Measurements from ENCODE around the gene SLC43A2.

The SLC43A2 gene

DNA sequence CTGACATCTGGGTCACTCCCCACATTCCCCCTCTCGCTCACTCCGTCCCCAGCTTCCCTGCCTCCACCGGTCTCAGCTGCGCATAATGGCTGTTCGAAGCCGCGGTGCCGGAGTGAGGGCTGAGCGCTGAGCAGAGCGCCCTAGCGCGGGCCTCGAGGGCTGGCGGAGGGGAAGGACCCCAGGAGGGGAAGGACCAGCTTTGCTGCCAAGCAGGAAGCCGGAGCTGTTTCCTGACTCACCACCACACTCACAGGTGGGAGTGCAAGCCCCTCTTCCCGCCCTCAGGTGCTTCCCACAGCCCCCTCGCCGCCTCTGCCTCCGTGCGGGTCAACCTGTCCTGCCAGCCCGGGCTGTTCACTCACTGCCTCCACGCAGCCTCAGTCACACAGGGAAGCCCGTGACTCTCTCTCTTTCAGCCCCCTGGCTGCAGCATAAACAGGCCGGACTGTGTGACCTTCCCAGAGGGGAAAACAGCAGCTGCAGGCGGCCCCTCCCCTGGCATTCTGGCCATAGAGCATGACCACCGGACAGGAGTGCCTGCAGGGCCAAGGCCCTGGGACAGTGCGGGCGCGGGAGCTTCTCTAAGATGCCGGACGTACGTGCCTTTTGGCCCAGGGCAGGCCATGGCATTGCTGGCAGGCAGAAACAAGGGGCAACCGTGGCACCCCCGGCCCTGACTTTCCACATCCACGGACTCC, 23.7 kb downstream of the SLC43A2 start:
- TF ChIP-seq, protein P1, sequence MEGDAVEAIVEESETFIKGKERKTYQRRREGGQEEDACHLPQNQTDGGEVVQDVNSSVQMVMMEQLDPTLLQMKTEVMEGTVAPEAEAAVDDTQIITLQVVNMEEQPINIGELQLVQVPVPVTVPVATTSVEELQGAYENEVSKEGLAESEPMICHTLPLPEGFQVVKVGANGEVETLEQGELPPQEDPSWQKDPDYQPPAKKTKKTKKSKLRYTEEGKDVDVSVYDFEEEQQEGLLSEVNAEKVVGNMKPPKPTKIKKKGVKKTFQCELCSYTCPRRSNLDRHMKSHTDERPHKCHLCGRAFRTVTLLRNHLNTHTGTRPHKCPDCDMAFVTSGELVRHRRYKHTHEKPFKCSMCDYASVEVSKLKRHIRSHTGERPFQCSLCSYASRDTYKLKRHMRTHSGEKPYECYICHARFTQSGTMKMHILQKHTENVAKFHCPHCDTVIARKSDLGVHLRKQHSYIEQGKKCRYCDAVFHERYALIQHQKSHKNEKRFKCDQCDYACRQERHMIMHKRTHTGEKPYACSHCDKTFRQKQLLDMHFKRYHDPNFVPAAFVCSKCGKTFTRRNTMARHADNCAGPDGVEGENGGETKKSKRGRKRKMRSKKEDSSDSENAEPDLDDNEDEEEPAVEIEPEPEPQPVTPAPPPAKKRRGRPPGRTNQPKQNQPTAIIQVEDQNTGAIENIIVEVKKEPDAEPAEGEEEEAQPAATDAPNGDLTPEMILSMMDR (IDR thresholded peaks at IDR 0.05; ENCODE audit: extremely low read depth, missing control alignments), result no peak
- no peak for DNase-seq (ENCODE audit: low spot score)

DNA sequence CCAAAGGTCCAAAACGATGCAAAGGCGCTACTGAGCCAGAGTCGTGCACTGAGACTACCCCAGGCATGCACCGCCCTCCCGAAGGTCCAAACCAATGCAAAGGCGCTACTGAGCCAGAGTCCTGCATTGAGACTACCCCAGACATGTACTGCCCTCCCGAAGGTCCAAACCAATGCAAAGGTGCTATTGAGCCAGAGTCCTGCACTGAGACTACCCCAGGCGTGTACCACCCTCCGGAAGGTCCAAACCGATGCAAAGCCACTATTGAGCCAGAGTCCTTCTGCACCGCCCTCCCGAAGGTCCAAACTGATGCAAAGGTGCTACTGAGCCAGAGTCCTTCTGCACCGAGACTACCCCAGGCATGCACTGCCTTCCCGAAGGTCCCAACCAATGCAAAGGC, 27.1 kb downstream of the SLC43A2 start:
- no peak for DNase-seq (ENCODE audit: low spot score)
- TF ChIP-seq, protein P1 (IDR thresholded peaks at IDR 0.05; ENCODE audit: extremely low read depth, missing control alignments), result no peak

DNA sequence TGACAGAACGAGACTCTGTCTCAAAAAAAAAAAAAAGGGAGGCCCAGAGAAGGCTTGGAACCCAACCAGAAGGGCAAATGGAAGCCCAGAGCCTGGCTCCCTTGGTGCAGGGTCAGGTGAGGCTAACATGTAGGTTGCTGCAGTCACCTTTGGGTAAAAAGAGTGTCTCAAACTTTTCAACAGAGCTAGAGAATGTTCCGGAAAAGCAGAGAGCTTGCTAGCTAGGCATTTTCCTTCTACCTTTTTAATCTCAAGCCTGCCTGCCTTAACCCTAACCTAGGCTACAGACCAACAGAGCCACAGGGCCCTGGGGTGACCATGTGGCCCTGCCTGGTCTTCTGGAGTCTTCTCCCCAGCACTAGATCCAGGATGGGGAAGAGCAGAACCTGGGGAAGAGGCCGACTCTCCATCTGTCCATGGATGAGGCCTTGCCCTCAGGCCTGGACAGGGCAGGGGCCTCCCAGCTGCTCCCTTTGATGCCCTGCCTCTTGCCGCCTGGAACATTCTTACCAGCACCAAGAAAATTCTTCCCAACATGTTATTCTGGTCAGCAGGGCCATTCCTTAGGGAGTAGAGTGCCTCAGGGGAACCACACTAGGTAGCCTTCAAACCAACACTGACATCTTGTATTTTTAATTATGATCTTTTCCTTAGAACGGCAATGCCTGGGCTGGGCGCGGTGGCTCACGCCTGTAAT, 30.1 kb downstream of the SLC43A2 start:
- TF ChIP-seq, protein P1 (IDR thresholded peaks at IDR 0.05; ENCODE audit: extremely low read depth, missing control alignments), result no peak
- DNase-seq (ENCODE audit: low spot score), result no peak

DNA sequence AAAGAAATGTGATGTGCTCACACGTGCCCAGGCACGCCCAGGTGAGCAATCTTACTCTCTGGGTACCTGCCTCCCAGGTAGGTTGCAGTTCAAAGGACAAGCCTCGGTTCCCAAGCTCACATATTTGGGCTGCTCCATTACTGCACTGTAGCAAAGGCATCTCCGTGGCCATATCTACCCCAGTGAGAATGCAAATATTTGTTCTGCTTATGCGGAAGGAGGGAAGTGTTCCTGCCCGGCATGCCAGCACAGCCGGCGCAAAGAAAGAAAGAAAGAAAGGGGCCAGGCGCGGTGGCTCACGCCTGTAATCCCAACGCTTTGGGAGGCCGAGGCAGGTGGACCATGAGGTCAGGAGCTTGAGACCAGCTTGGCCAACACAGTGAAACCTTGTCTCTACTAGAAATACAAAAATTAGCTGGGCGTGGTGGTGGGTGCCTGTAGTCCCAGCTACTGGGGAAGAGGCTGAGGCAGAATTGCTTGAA, 30.7 kb downstream of the SLC43A2 start:
- DNase-seq (ENCODE audit: low spot score), result no peak
- TF ChIP-seq, protein P1 (IDR thresholded peaks at IDR 0.05; ENCODE audit: extremely low read depth, missing control alignments), result no peak

DNA sequence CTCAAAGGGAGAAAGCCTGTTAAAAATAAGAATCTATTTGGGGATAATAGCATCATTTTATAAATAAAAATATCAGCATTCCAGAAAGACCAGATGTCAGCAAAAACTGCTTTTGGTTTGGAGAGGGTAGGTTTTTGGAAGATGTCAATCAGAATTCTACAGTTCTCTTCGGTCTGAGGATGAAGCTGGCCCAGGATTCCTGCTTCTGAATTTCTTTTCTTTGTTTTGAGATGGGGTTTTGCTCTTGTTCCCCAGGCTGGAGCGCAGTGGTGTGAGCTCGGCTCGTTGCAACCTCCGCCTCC, 35.1 kb downstream of the SLC43A2 start:
- DNase-seq (ENCODE audit: low spot score), result no peak
- TF ChIP-seq, protein P1 (IDR thresholded peaks at IDR 0.05; ENCODE audit: extremely low read depth, missing control alignments), result no peak

DNA sequence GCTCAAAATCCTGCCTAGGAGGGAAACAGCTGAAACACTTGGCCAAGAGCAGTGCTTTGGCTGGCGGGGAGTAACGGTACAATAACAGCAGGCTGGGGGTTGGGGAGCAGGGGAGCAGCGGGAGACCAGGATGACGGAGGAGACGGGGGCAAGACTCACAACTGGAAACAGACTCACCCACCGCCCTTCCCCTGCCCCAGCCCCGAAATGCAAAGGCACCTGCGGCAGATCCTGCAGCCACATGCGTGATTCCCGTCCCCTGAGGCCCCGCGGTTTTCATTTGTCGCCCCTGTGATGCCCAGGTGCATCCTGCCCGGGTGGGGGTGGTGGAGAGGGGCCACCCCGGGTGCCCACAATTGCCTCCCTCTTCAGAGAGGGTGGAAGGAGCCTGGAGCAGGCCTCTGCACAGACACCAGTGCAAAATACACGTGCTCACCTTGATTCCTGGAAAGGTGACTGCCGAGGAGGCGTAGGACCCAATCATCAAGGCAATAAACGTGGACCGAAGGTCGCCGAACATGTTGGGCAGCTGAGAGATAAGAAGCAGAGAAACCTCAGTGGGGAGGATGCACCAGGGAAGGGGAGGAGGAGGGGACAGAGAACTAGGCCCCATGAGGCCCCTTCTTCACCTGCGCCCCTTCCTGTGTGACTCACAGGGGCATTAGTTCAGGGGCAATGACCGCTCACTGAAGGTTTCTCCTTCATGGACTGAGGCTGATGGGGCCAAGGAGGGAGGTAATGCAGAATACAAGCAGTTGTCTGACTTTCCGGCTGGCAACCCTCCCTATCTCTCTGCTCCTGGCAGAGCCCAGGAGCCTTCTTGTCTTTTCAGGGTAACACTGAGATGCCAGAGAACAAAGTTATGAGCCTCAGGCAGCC, 35.6 kb downstream of the SLC43A2 start:
- peak; percentile 76 for DNase-seq (ENCODE audit: low spot score)
- TF ChIP-seq, protein P1 (IDR thresholded peaks at IDR 0.05; ENCODE audit: extremely low read depth, missing control alignments), result no peak

Data from GM20000 (cell line).